ENCODE data around the gene CRTC1.

Gene CRTC1

DNA sequence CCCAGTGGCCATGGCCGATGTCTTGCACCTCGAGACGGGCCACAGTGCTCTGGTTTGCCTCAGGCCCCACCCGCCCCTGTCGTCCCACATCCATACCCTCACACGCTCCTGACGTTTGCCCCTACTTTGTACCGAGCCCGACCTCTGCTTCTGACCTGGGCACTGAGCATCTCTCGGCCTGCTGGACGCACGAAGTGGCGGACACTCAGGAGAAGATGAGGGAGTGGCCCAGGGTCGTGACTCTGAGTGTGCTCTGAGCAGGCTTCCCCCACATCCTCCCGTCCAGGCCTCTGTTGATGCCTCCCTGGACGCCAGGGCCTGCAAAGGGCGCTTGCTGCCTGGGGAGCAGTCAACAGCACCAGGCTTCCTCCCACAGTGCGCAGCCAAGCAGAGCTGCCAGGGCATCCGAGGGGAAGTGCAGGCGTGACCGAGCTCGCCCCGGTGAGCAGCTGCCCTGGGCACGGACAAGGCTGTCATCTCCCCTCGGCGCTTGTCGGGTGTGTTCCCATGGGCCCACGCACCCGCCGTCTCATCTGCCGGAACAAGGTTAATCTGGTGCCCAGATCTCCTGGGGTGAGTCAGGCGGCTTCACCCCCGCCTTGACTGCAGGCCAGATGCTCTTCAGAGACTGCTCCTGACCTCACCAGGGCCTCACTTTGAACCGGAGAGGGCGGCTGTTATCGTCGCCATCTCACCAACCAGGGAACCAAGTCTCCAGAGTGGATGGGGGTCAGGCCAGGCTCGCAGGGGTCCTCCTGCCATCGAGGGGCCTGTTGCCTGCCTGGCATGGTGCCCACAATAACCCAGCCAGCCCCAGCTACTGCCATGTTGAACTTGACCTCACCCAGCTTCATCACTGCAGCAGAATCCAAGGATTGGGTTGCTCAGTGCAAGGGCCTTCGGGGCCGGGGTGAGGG is 80.5 kb downstream of the CRTC1 start:
- in situ Hi-C loops (cut with HindIII; ENCODE audit: low sequenced_read_pairs): no loop called here

DNA sequence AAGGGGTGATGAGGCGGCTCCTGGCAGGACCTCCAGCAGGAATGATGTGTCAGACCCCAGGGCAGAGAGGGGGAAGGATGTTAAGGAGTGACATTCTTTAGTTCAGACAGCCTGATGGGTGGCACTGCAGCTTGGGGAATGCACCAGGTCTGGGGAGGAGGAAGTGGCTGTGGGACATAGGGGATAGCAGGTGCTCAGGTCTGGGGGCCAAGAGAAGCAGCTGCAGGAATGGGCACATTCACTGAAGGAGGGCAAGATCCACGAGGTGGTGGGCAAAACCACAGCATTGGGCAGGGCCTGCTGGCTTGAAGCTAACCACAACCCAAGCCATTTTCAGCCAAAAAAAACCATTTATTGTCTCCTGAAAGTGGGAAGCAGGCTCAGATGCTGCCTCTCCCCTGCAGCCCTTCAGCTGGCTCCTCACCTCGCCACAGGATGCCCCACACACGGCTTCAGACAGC is 81.1 kb downstream of the CRTC1 start:
- in situ Hi-C loops (cut with HindIII; ENCODE audit: low sequenced_read_pairs): no loop called here

DNA sequence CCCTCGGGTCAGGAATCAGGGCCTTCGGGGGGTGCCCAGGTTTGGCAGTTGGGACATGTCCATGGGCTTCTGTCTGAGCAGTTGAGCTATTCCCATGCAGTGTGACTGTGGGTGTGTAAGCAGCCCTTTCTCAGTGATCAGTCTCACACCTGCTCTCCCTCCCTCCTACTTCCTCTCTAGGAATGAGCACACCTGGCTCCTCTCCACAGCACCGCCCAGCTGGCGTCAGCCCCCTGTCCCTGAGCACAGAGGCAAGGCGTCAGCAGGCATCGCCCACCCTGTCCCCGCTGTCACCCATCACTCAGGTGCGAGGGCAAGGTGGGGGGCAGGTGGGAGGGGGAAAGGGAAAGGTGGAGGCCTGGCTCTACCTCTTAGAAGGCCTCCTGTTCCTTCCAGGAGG is 81.7 kb downstream of the CRTC1 start:
- in situ Hi-C loops (cut with HindIII; ENCODE audit: low sequenced_read_pairs): no loop called here

- in situ Hi-C loops (cut with HindIII; ENCODE audit: low sequenced_read_pairs): no loop called here
These were observed 84.7 kb downstream of the CRTC1 start for GRCh38 chr19:18768046-18768771.

DNA sequence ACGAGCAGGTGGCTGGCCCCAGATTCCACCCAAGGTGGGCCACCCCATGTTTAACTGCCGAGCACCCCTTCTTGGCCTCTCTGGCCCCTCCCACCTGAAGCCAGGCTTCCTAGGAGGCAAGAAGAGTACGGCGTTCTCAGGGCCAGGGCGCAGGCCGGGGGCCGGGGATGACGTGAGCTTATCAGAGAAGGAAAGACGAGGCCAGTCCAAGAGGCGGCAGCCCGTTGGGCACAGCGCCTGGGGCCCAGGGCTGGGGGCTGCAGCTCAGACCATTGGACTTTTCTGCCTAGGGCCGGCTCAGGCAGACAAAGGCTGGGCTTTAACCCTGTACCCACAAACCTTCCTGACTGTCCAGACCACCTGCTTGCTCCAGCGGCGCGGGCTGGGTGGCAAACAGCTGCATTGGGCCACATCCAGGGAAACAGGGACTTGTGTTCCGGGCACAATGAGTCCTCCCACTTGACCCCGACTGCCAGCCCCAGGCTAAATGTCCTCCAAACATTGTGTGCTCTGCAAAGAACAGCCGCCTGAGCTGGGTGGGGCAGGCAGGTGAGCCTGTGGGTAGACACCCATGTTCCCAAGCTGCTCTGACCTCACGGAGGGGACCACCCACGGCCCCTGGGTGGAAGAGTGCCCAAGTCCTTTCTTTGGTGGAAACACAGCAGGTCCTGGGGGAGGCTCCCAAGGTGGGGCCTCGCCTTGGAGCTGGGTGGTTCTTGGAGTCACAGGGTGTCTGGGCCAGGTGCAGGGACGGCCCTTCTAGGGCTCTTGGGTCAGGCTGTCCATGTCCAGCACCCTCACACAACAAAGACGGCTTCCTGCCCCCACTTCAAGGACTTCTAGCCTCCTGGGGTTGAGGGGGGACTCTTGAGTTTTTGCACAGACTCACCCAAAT is 85.8 kb downstream of the CRTC1 start:
- in situ Hi-C loops (cut with HindIII; ENCODE audit: low sequenced_read_pairs): no loop called here

DNA sequence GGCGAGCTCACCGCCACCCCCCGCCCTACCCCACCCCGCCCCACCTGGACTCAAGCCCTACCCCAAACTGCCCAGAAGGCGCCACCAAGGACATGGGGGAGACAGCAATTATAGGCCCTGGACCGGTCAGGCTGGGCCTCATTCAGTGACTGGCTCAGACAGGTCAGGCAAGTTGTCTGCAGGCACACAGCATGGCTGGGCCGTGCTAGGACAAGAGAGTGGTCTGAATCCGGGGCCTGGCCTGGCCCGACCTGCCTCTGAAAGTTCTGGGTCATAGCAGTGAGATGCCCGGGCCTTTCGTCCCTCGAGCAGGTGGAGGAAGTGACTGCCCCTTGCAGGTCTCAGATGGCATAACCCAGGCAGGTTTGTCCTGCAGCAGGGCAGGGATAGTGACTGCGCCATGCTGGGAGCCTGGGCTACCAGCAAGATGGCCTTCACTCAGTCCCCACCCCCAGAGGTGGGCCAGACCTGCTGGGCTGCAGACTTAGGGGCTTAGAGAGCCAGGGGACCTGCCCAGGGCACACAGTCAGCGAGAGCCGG is 86.6 kb downstream of the CRTC1 start:
- in situ Hi-C loops (cut with HindIII; ENCODE audit: low sequenced_read_pairs): no loop called here

- in situ Hi-C loops (cut with HindIII; ENCODE audit: low sequenced_read_pairs): no loop called here
These were observed 87.3 kb downstream of the CRTC1 start for GRCh38 chr19:18770663-18771327.

- in situ Hi-C loops (cut with HindIII; ENCODE audit: low sequenced_read_pairs): no loop called here
These were observed 88.1 kb downstream of the CRTC1 start for GRCh38 chr19:18771328-18772242.

DNA sequence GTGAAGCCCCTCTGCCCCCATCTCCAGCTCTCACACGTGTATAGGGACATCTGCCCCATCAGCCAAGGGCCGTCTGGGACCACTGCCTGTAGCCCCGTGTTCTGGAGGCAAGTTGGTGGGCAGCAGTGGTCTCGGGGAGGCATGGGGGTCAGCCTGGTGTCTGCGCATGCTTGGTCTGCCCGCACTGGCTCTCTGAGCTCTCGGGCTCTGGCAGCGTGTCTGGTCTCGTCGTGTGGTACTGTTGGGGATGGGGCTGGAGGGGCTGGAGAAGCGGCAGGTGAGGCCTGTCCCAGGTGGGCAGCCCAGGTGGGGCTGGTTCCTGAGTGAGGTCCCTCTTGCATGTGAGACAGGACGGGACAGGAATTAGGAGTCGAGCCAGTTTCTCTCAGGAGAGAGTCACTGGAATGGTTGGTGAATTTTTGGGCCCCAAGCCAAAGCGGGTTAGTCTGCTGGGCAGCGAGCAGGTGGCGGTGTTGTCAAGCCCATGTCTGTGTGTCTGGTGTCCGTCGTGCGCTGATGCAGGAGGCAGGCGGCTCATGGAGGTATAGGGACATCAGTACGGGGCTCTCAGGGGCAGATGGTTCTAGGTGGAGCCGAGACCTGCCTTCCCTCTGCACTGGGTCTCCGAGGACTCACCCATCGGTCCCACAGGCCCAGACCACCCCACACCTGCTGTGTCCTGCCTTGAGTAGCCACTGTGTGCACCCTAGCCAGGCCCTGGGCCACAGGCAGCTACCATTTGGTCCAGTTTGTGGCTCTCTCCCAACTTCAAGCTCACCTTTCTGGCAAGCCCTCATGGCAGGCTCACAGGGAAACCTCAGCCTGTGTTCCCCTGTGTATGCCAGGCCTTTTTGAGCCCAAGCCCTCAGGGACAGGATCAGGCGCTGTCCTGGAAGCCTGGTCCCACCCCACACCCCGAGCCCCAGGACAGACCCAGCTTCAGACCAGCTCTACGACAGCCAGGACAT is 89.4 kb downstream of the CRTC1 start:
- in situ Hi-C loops (cut with HindIII; ENCODE audit: low sequenced_read_pairs): no loop called here

- in situ Hi-C loops (cut with HindIII; ENCODE audit: low sequenced_read_pairs): no loop called here
These were observed 90.2 kb downstream of the CRTC1 start for GRCh38 chr19:18773682-18774081.

- in situ Hi-C loops (cut with HindIII; ENCODE audit: low sequenced_read_pairs): no loop called here
These were observed 90.6 kb downstream of the CRTC1 start for GRCh38 chr19:18774107-18774506.

GRCh38 chr19:18774782-18775444 is 91.4 kb downstream of the CRTC1 start:
- in situ Hi-C loops (cut with HindIII; ENCODE audit: low sequenced_read_pairs): loop anchor here (5.0 kb wide), 1 partner anchor 72 kb away; no protein-coding TSS in a partner anchor

GRCh38 chr19:18775586-18776287 is 92.3 kb downstream of the CRTC1 start:
- in situ Hi-C loops (cut with HindIII; ENCODE audit: low sequenced_read_pairs): loop anchor here (5.0 kb wide), 1 partner anchor 72 kb away; no protein-coding TSS in a partner anchor

DNA sequence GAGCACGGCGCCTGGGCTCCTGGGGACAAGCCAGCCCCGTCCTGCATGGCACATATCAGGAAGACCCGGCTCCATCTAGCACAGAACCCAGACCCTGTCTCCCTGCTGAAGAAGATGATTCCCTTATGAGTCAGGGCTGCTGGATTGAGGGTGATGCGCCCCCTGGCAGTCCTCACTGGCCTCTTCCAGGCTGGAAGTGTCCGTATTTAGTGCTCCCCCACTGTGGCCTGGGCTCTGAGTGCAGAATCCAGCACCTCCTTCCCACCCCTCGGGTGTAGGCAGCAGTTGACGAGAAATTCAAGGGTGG is 92.8 kb downstream of the CRTC1 start:
- in situ Hi-C loops (cut with HindIII; ENCODE audit: low sequenced_read_pairs): loop anchor here (5.0 kb wide), 1 partner anchor 71 kb away; no protein-coding TSS in a partner anchor

- in situ Hi-C loops (cut with HindIII; ENCODE audit: low sequenced_read_pairs): loop anchor here (5.0 kb wide), 1 partner anchor 71 kb away; no protein-coding TSS in a partner anchor
These were observed 93.3 kb downstream of the CRTC1 start for GRCh38 chr19:18776736-18777135.

- in situ Hi-C loops (cut with HindIII; ENCODE audit: low sequenced_read_pairs): loop anchor here (5.0 kb wide), 1 partner anchor 70 kb away; no protein-coding TSS in a partner anchor
These were observed 94.0 kb downstream of the CRTC1 start for GRCh38 chr19:18777301-18778075.

All from endothelial cell of hepatic sinusoid (primary cell).